Endometrial microvascular endothelial cells (primary cell): ENCODE measurements around the gene ABCC2. TPM values are rescaled to one million over a fixed set of nuclear protein-coding genes. Genes with fewer than 3 reads are reported as not detected.
"Not testable (repeated sequence)": the region's sequence is repeated elsewhere in the genome, so short reads cannot be mapped to it uniquely, and the experiment has no call there.

Experiments used
- in situ Hi-C: cut with HindIII; loops from 2 replicates; pipeline ENCODE4 v1.10.0; 2017; ENCODE audit warnings: low sequenced_read_pairs, low pct_unique_long_range_greater_than_20kb; ENCODE audit errors: inconsistent ontology term
- total RNA-seq: library from RNA; depleted of rRNA; stranded (reverse); fragments of >200 nt; gene quantifications from one replicate; pipeline ENCODE4 v1.2.3, GENCODE V29; 2015; ENCODE audit errors: inconsistent ontology term

The ABCC2 gene
- total RNA-seq, 1 donor from 2014 or later: 0.65 TPM

DNA sequence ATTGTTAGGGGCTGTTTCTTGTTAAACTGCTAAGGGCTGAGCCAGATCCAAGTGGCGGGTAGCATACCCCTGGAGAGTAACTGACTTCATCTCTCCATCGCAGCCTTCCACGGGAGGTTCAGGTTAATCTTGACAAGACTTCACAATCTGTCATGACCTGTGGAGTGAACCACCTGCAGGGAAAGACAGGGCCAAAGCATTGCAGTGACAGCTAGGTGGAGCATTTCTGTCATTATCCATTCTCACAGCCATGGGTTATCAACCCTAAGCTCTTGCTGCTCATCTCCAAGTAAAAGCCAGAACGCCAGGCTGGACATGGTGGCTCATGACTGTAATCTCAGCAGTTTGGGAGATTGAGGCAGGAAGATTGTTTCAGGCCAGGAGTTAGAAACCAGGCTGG is 17.2 kb downstream of the ABCC2 start:
- in situ Hi-C loops: no loop called here

DNA sequence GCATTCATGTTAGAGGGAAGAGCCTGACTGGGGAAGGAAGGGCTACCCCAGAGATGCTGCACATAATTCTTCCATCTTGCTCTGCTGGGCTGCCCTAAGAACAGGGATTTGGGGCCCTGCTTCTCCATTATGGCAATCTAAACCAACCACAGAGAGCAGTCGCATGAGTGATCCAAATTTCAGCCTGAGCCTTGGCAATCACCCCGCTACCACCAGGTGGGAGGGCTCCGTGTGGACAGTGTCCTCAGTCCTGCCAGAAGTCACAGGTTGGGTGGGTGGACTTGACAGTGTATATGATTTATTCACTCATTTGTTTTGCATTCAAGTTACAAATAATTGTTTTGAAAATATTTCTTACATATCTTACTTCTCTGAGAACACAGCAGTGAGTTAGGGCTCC is 22.0 kb downstream of the ABCC2 start:
- in situ Hi-C loops: no loop called here

DNA sequence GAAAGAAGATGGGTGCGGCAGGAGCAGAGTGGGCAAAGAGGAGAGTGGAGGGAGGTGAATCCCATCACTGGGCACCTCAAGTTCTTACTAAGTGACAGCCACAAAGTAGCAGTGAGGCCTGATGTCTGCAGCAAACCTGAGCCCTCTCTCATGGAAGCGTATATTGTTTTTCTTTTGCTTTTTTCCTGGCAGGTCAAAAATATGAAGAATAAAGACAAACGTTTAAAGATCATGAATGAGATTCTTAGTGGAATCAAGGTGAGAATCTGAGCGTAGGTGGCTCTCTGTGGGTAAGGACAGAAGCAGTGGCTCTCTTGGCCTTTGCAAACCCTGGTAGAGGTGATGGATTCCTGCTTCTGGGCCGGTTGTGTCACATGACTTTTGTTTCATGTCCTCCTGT is 22.8 kb downstream of the ABCC2 start:
- in situ Hi-C loops: no loop called here

DNA sequence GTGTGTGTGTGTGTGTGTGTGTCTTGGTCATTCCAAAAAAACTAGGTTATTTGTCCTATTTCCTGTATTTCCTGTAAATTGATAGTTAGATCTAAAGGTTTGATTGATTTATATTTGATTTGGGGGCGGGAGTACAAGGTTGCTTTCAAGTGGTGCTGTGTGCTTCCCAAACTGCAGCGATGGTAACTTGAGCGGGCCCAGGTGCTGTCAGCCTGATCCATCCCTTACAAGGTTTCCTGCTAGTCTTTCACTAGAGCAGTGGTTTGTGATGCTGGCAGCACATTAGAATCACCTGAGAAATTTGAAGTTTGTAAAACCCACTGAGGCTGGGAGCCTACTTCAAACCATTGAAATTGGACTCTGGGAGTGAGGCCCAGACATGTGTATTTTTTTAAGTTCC is 23.7 kb downstream of the ABCC2 start:
- in situ Hi-C loops: no loop called here

DNA sequence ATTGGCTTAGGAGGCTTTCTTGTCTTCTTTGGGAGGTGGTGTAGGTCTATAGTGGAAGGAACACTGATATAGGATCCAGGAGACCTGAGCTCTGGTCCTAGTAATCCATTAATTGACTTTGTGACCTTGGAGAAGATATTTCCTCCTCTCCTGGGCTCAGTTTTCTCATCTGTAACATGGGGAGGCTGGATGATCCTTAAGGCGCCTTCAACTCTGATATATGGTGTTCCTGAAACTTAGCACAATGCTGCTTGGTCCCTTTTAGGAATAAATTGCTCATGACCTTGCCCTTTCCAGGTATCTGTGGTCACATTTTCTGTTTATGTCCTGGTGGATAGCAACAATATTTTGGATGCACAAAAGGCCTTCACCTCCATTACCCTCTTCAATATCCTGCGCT is 25.3 kb downstream of the ABCC2 start:
- in situ Hi-C loops: no loop called here

DNA sequence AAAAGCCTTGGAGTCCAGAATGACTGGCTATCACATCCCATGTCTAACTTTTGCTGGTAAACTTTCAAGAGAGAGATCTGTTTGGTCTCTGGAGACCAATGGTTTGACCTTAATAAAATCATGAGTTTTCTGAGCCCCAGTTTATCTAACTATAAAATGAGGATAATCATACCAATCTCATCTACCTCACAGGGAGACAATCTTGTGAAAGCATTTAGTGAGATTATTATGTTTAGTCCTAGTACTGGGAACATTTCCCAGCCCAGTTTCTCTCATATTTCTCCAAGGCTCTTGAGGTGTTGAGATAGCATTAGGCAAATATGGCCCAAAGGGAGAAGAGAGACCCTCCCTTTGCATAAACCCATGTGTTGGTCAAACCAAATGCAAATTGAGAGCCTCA is 25.8 kb downstream of the ABCC2 start:
- in situ Hi-C loops: no loop called here

DNA sequence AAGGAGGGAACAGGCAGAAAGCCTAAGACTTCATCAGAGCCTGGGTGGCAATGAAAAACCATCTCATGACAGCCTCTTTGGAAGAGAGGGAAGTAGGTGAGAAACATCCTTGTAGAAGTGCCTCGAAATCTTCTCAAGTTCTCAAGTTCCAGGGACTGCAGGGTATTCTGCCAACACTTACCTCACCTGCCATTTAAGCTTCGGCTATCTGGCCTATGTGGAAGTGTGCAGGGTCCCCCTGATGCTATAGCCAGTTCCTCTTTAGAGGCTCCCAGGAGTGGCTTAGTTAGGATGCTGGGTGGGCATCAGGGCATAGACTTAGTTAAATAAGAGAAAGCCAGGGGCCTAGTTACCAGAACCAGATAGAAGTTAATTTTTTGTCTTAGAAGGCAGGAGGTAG is 27.0 kb downstream of the ABCC2 start:
- in situ Hi-C loops: no loop called here

DNA sequence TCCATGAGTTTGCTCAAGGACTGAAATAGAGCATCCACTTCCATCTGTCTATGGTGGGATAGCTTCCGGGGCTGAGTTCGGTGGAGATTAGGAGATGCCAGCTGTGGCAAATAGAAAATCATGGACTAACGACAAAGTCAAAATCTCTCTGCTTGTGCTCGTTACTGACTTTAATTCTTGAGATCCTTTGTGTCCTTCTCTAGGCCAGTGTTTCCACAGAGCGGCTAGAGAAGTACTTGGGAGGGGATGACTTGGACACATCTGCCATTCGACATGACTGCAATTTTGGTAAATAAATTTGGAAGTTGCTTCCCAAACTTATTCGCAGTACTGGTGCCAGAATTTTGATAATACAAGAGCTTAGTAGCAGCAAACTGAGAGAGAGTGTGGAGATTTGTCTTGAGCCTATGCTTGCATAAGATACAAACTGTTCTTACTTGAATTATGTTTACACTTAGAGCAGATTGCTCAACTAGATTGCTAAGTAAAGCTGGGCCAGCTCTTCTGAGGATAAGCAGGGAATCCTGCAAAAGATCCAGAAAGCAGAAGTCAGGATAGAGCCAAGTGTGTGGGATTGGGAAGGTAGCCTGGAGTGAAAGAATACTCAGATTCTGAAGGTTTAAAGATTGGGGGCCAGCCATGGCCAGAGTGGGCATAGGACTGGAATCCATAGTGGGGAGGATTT is 27.6 kb downstream of the ABCC2 start:
- in situ Hi-C loops: no loop called here

DNA sequence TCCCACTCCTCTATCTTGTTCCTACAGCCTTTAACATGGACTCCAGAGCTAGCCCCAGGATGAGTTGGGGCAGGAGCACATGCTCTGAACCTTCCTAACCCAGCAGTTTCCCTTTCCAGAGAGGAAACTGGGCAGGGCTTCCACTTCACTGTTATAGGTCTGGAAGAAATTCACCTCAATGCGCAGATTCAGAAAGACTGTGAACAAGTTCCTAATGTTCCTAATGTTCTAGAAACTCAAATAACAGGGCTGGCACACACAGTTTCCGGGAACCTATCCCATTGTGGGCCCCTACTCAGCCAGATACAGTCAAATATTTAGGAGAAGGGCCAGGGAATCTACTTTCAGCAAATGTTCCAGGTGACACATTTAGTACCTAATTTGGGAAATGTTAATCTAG is 29.7 kb downstream of the ABCC2 start:
- in situ Hi-C loops: no loop called here

DNA sequence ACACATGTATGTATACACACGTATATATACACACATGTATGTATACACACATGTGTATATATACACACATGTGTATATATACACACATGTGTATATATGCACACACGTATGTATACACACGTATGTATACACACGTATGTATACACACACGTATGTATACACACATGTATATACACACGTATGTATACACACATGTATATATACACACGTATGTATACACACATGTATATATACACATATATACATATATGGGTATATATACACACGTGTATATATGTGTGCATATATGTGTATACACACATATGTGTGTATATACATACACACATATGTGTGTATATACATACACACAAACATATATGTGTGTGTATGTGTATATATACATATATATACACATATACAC is 31.7 kb downstream of the ABCC2 start:
- in situ Hi-C loops: no loop called here

DNA sequence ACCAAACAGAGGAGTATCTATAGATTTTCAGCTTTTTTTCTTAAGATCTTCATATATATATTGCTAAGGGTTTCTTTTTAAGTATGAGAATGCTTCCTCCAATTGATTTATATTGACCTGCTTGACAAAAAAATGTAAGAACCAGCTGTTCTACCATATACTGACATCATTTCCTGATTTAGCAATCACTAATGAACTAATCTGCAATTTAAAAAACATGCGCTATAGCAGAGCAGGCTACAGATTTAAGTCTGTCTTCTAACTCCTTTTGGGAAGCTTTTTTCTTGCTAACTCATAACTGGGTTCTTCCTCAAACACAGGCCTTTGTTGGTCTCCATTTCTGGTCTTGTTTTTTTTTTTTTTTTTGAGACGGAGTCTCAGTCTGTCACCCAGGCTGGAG is 33.2 kb downstream of the ABCC2 start:
- in situ Hi-C loops: no loop called here

DNA sequence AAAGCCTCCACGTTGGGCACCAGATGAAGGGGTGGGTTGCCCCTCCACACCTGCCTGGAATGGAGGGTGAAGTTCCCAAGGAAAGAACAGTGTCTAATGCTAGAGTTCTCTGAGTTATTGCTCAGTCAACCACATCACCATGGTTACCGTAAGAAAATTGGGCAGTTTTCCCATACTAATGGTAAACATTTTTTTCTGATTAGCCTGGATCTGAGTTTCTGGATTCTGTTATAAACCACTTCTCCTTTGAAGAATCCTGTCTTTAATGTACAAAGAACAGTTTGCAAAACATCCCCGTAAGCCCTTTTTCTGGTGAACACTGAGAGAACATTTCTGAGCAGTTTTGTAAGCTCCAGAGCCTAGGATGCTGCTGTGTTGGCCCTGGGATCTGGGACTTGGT is 45.5 kb downstream of the ABCC2 start:
- in situ Hi-C loops: no loop called here

DNA sequence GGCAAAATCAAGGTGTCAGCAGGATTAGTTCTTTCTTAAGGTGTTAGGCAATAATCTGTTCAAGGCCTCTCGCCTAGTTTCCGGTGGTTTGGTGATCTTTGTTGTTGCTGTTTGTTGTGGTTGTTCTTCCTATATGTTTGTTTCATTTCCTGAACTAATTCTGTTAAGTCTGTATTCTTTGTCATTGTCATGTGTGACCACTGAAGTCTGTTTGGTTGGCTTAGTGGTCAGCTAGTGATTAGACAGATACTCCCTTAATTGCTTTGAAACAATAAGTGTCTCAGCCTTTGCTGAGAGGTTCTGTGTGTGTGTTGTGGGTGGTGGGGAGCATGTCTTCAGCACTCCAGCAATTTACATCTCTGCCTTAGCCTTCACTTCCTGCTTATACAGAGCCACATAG is 46.0 kb downstream of the ABCC2 start:
- in situ Hi-C loops: no loop called here

DNA sequence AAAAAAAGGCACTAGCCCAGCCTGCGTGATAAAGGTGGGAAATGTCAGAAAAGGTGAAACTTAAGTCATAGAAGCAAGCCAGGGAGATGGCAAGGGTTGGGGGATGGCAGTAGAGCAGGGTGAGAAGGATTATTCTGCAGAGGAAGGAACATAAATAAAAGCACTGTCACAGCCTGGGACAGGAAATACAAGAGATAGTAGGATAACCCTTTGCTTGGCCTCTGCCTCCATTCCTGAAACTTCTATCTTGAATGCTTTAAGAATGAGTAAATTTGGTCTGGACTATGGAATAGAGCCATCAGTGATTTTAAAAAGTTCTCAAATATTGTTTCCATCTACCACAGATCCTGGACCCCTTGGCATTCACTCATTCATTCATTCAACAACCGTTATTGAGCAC is 50.0 kb downstream of the ABCC2 start:
- in situ Hi-C loops: no loop called here

DNA sequence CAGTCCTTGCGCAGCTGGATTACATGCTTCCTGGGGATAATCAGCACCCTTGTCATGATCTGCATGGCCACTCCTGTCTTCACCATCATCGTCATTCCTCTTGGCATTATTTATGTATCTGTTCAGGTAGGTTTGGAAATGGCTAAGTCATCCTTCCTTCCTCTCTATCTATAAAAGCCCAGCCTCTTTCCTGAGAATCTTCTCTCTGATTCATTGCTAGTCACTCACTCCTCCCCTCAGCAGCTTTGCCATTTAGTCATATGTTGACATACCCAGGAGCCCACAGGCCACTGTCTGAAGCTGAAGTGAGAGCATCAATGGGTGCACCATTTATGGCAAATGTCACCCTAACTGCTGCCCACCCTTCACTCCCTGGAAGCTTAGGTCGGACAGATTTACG is 52.0 kb downstream of the ABCC2 start:
- in situ Hi-C loops: no loop called here

DNA sequence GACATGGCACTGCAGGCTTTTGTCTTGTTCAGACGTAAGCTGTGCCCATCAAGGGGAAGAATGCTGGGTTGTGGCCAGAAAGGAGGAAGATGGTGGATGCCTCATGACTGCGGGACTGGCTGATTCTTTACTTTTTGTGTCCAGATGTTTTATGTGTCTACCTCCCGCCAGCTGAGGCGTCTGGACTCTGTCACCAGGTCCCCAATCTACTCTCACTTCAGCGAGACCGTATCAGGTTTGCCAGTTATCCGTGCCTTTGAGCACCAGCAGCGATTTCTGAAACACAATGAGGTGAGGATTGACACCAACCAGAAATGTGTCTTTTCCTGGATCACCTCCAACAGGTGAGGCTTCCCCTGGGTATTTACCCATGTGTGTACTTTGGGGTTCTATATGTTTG is 53.5 kb downstream of the ABCC2 start:
- in situ Hi-C loops: no loop called here

DNA sequence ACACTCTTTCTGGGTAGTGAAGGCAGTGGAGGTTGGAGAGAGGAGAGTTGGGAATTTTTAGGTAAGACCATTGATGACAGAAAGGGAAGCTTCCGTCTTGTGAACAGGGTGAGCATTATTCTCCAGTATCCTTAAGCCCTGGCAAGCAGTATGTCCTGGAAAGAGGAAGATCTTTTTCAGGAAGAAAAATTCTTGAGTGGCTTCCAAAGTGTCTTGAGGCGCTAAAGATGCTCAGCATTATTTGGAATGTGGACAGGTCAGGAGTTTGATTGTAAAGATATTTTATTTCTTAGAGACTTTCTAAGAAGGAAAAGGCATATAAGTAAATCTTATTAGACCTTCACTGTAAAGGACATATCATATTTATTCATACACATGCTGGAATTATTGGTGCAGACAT is 54.3 kb downstream of the ABCC2 start:
- in situ Hi-C loops: no loop called here

DNA sequence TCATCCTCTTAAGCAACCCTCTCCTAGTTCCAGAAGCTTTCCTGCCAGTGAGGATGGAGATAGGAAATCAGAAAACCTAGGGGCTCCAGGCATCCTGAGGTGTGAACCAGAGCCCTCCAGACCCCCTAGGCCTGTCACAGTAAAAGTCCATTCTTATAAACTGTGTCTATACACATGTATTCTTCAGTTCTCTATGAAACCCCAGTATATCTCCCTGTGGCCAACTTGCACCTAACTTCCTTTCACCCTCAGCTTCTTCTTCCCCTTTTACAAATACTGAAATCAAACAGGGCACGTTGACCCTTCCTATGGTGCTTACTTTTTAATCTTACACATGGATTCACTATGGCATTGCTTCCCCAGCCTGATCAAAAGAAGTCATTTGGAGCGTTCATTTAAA is 58.4 kb downstream of the ABCC2 start:
- in situ Hi-C loops: not testable (repeated sequence)

DNA sequence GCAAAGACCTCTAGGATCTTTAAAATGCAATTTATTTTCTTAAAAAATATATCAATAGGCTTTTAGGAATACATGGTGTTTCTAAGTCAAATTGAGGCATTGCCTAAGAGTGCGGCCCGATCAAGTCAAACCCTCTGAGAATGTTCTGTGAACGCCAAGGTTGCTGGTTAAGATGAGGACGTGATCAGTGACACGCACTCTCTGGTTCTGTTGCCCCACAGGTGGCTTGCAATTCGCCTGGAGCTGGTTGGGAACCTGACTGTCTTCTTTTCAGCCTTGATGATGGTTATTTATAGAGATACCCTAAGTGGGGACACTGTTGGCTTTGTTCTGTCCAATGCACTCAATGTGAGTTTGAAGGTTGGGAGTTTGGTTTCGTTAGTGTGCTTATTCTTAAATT is 59.3 kb downstream of the ABCC2 start:
- in situ Hi-C loops: no loop called here

DNA sequence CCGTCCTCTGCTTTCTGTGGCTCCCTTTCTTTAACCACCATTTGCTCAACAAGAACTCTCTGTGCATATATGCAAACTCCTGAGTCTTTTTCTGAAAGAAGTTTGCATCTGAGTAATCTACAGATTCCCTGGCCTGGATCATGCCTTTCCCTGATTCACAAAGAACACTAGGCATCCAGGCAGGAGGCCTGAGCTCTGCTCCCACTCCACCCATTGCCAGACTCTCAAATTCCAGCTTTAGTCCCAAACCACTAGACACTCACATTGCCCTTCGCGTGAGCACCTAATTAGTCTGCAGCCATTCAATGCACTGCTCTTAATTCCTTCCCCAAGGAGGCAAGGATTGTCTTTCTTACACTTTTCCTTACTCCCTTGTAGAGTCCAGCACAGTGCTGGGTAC is 60.9 kb downstream of the ABCC2 start:
- in situ Hi-C loops: no loop called here

DNA sequence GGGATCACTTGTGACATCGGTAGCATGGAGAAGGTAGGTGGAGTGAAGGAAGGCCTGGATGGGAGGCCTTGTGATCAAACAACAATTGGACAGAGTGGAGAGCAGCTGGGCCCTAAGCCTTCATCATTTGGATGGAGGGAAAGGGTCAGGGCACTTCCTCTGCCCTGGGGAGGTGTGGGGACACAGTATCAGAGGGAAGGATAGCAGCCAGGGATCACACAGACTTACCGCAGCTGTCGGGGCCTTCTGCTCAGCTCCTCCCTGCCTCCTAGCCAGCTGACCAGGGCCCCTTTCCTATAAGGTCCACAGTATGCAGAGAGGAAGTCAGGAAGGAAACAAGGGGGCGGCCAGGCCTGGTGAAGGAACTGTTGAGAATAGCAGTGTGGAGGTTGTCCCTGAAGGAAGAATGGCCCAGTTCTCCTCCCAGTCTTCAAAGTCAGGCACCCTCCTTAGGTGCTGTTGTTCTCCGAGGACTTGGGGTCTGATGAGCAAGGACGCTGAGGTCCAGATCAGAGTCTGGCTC is 62.1 kb downstream of the ABCC2 start:
- in situ Hi-C loops: no loop called here
